Lower leg skin (tissue), 3 donors: ENCODE data around the gene CSKMT.

Experiments
- POLR2A ChIP-seq, 2 donors: fragments of 450-650 bp; IDR thresholded peaks; one replicate each; pipeline ENCODE4 v1.6.1; 2016 to 2017; ENCODE audit warnings: antibody characterized with exemption in 2 of 2, mild to moderate bottlenecking in 1 of 2, moderate library complexity in 1 of 2
- TF ChIP-seq, protein P1 (sequence below), 3 donors: fragments of 450-650 bp; IDR thresholded peaks; one replicate each; pipeline ENCODE4 v1.5.1; 2016; ENCODE audit warnings: antibody characterized with exemption in 3 of 3, mild to moderate bottlenecking in 3 of 3, moderate library complexity in 2 of 3

DNA sequence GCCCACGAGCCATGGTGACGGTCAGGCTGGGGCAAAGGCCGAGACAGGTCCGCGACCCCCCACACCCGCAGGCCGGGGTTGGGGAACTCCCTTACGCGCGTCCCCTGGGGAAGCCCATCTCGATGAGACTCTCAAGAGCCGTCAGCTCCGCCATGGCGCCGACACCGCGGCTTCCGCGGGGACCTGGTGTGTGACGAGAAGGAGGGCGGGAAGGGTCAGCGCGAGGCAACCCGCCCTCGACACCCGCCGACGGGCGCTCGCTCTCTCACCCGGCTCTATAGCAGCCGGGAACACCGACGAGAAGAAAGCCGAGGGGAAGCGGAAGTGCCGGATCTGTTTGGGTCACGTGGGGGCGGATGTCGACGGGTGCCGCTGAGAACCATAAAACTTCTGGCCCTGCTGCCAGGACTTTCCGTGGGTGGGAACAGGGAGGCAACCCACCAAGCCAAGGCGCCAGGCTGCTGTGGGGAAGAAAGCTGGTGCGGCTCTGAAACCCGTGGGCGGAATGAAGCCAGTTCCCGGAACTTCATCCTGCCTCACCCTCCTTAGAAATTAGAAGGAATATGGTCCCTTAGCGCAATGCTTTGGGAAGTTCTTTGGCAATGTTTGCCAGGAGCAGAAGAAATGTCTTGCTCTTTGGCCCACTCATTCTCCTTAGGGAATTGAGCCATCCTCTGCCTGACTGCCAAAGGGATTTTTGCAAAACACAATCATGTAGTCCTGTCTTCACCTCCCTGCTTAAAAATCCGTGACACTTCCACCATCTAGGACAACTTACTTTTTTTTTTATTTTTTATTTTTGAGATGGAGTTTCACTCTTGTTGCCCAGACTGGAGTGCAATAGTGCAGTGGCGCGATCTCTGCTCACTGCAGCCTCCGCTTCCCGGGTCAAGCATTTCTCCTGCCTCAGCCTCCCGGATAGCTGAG, 13.9 kb downstream of the CSKMT start, which contains the start of gene UBXN1:
- TF ChIP-seq, protein P1, sequence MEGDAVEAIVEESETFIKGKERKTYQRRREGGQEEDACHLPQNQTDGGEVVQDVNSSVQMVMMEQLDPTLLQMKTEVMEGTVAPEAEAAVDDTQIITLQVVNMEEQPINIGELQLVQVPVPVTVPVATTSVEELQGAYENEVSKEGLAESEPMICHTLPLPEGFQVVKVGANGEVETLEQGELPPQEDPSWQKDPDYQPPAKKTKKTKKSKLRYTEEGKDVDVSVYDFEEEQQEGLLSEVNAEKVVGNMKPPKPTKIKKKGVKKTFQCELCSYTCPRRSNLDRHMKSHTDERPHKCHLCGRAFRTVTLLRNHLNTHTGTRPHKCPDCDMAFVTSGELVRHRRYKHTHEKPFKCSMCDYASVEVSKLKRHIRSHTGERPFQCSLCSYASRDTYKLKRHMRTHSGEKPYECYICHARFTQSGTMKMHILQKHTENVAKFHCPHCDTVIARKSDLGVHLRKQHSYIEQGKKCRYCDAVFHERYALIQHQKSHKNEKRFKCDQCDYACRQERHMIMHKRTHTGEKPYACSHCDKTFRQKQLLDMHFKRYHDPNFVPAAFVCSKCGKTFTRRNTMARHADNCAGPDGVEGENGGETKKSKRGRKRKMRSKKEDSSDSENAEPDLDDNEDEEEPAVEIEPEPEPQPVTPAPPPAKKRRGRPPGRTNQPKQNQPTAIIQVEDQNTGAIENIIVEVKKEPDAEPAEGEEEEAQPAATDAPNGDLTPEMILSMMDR (IDR thresholded peaks at IDR 0.05), result no peak
- no peak for TF ChIP-seq POLR2A (IDR thresholded peaks at IDR 0.05)
